GM19043 (cell line): Measurements from ENCODE around the gene EYA3.

Experiments used
- ATAC-seq: cut with Tn5 transposase; IDR thresholded peaks from one replicate; pipeline ENCODE4 v1.9.1; 2021; ENCODE audit warnings: low read depth; ENCODE audit not compliant: unreplicated experiment

EYA3 gene

GRCh38 chr1:28113242-28113572, 24.8 kb upstream of the EYA3 start:
- no peak for ATAC-seq

DNA sequence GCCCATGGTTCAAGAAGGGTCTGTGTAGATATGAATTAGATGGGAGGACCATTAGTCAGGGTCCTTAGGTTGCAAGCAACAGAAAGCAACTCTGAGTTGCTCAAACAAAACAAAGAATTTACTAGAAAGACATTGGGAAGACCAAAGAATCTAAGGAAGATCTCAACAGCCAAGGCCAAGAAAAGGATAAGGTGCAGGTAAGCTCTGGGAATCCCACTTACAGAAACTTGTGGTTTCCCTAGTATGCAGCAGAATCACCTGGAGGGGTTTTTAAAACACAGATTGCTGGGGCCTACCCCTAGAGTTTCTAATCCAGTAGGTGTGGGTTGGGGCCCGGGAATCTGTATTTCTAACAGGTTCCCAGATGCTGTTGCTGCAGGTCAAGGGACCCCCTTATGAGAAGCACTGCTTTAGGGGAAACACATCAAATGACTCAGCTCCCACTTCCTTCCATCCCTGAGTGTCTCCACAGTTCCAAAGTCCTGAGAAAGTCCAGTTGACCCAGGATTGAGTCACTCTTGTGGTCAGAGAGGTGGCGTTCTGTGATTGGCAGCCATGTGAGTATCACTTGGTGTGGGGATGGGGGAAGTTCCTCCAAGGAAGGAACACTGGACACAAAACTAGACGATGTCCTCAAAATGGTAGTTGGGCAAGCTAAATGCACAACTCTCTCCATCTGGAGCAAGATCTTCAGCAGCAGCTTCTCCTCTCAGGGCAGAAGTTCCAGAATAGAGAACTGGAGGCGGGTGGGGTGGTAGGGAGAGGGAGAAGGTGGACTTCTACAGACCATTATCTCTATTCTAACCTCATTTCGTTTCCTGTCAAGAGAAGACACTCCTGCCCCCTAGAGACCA, 24.2 kb upstream of the EYA3 start:
- ATAC-seq, result no peak

DNA sequence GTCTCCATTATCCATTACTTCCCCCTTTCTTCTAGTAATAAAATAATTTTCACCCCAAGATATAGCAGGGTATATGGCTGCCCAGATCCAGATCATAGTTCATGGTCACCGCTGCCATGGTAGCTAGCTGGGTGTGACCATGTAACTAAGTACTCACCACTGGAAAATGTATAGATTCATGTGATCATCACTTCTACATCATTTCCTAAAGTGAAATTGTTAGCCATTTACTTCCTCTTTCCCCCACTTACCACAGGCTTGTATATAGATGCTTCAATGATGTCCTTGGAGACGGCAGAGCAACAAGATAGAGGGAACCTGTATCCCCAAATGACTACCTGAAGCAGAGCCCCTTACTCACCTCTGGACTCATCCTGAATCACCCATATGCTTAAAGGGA, 22.7 kb upstream of the EYA3 start:
- no peak for ATAC-seq

DNA sequence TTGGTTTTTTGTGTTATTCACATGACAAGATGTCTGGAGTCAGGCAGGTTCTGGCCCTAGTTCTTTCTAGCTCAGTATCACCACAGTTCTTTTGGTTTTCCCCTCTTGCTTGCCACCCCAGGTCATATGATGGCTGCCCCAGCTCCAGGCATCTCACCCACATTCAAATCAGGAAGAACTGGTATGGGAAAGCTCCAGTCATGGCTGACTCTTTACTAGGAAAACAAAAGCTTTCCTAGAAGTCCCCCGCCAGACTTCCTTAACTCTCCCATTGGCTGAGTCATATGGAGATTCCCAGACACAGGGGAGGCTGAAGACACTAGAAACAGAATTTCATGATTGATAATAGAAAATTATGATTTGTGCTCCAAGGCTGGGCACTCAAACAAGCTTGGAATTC, 22.1 kb upstream of the EYA3 start:
- ATAC-seq, result no peak

GRCh38 chr1:28109639-28110038, 21.2 kb upstream of the EYA3 start:
- ATAC-seq, result no peak

DNA sequence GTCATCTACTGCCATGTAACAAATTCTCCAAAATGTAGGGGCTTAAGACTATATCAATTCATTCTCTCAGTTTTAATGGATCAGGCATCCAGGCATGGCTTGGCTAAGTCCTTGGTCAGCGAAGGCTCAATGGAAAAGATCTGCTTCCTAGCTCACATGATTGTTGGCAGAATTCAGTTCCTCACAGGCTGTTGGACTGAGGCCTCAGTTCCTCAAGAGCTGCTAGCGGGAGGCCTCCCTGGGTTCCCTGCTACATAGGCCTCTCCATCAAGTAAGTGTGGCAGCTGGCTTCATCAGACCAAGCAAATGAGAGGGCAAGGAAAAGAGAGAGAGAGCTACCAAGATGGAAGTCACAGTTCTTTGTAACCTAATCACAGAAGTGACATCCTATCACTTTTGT, 19.6 kb upstream of the EYA3 start:
- no peak for ATAC-seq

DNA sequence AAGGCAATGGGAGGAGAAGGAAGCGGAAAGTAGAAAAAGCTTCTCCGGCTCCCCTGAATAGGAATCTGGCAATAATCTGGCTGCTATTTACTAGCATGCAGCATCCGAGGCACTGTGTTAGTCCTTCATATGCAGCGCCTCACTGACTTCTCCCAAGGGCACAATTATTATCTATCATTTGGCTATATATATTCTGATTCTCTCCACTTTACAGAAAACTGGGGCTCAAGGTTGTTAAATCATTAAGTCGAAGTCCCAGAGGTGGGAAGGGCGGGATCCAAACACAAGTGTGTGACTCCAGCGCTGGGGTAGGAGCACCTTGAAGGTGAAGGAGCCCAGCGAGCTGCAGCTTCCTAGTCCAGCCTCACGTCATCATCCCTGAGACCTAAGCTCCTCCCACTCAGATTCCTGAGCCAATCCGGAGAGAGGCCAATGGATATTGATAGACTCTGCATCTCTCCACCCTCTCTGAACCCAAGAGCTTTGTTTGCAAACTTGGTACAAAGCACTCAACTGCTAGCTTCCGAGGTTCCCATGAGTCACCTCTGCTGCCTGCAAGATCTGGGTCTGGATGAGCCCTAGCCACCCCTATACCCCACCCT, 16.6 kb upstream of the EYA3 start:
- ATAC-seq, result no peak

DNA sequence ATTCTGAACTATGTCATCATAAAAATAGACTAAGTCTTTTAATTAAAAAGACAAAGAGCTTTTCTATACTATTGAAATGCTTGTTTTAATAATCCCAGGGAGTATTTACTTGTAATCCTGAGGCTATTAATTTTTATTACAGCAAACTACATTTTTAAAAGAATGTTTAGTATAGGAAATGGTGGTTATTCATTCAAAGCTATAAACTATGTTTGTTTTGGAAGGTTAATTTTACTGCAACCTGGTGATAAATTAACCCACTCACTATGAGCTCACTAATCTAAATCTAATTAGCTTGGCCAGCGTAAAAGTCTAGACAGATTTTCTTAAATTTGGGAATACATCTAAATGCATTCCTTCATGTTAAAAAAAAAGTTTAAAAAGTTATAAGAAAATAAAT, 13.8 kb upstream of the EYA3 start:
- no peak for ATAC-seq

GRCh38 chr1:28099050-28099769, 10.8 kb upstream of the EYA3 start:
- ATAC-seq, result no peak

DNA sequence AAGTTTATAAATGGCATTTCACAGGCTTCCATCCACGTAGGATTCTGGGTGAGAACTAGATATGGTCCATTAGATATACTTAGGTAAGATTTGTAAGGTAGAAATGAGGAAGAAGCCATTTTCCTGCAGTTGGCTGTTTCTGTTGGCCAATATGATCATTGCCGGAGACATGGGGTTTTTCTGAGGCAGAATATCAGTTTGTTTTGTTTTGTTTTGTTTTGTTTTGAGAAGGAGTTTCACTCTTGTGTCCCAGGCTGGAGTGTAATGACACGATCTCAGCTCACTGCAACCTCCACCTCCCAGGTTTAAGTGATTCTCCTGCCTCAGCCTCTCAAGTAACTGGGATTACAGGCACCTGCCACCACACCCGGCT, 8.7 kb upstream of the EYA3 start:
- ATAC-seq, result no peak

DNA sequence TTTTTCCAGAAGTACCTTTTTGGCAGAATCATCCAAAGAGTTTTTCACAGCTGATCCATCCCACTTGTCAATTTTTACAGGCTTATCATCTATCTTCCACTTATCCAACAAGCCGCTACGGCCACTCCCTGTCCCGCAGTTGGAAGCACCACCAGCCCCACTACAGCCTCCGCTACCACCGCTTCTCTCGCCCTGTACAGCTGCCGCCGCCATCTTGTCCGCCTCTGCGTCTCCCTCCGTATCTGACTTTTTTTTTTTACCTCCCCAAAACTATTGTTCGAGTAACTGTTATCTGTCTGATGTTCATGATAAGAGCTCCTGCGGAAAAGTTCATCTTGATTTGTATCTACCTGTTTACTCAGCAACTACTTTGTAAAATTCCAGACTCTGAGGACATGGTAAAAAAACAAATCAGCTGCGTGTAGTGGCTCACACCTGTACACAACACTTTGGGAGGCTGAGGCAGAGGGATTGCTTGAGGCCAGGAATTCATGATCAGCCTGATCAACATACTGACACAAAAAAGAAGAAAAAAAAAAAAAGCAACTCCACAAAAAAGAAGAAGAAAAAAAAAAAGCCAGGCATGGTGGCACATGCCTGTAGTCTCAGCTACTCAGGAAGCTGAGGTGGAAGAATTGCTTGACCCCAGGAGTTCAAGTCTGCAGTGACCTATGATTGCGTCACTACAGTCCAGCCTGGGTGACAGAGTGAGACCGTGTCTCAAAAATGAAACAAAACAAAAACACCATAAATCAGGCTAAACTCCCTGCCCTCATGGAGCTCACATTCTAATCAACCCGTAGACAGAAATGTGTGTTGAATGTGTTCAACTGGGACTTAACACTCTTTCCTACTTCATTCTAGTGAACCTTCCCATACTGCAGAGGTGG, 8.0 kb upstream of the EYA3 start:
- ATAC-seq, result no peak

- ATAC-seq, result no peak
Measured at GRCh38 chr1:28091043-28091781, 2.8 kb upstream of the EYA3 start.

GRCh38 chr1:28087614-28088167, 719 bp downstream of the EYA3 start:
- peak; percentile 13 for ATAC-seq

DNA sequence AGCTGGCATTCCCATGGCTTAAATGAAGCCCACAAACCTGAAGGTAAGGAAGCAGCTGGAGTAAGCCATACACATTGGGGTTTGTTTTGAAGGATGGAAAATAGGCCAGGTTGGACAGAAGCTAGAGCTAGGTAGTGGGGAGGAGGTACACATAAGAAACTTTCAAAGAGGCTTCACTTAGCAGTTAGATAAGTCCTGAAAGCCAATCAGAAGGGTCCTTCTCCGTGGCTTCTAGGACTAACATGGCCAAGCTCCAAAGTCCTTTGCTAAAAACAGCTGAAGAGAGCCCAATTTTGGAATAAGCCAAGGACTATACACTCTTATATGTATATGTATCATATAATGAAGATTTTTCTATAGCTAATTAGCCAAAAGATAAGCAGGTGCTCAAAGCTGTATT, 1.8 kb downstream of the EYA3 start:
- no peak for ATAC-seq

DNA sequence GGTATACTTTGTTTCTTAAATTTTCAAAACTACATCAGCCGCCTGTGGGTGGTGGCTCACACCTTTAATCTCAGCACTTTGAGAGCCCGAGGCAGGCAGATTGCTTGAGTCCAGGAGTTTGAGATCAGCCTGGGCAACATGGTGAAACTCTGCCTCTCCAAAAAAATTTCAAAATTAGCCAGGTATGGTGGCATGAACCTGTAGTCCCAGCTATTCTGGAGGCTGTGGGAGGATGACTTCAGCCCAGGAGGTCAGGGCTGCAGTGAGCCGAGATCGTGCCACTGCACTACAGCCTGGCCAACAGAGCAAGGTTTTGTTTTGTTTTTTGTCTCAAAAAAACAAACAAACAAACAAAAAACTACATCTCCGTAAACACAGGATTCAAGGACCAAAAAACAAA, 3.3 kb downstream of the EYA3 start:
- ATAC-seq, result no peak

GRCh38 chr1:28083876-28084275, 4.5 kb downstream of the EYA3 start:
- no peak for ATAC-seq

- no peak for ATAC-seq
Measured at GRCh38 chr1:28078680-28079626, 9.5 kb downstream of the EYA3 start.

- ATAC-seq, result no peak
Measured at GRCh38 chr1:28078262-28078661, 10.1 kb downstream of the EYA3 start.
